Spleen (tissue), 13 donors: Measurements from ENCODE around the gene GID8. TPM values are rescaled to one million over a fixed set of nuclear protein-coding genes. Genes with fewer than 3 reads are reported as not detected.

Experiments
- DNase-seq: peaks from one replicate; pipeline ENCODE4 v3.0.0-alpha.2; 2020
- H3K27ac ChIP-seq, 8 donors: fragments of 200-600 bp; sonication (generic) in 7 of 8; 1 replicate in 4 of 8; 2 replicates in 4 of 8; pipeline versions ENCODE4 v1.5.0 to v1.8.0; 2016 to 2021; ENCODE audit warnings: inconsistent platforms in 4 of 8, mild to moderate bottlenecking in 4 of 8, moderate library complexity in 1 of 8
- H3K27me3 ChIP-seq, 7 donors: fragments of 200-600 bp; sonication (generic) in 6 of 7; replicated peaks in 1 of 7; 1 replicate in 4 of 7; 2 replicates in 3 of 7; pipeline versions ENCODE4 v1.5.0 to v1.8.0; 2016 to 2021; ENCODE audit warnings: inconsistent platforms in 3 of 7, mild to moderate bottlenecking in 1 of 7
- H3K36me3 ChIP-seq, 6 donors: fragments of 200-600 bp; sonication (generic) in 5 of 6; 1 replicate in 4 of 6; 2 replicates in 2 of 6; pipeline versions ENCODE4 v1.5.0 to v1.8.0; 2016 to 2021; ENCODE audit warnings: inconsistent platforms in 2 of 6
- H3K4me1 ChIP-seq, 6 donors: fragments of 200-600 bp; sonication (generic) in 5 of 6; 1 replicate in 3 of 6; 2 replicates in 3 of 6; pipeline versions ENCODE4 v1.5.0 to v1.8.0; 2016 to 2021; ENCODE audit warnings: inconsistent platforms in 3 of 6
- H3K4me3 ChIP-seq, 8 donors: fragments of 200-600 bp; sonication (generic) in 7 of 8; 1 replicate in 4 of 8; 2 replicates in 4 of 8; pipeline versions ENCODE4 v1.5.0 to v1.8.0; 2016 to 2021; ENCODE audit warnings: inconsistent platforms in 4 of 8, mild to moderate bottlenecking in 4 of 8, moderate library complexity in 2 of 8
- H3K9me3 ChIP-seq, 8 donors: fragments of 200-600 bp; sonication (generic) in 7 of 8; 1 replicate in 4 of 8; 2 replicates in 4 of 8; pipeline versions ENCODE4 v1.5.0 to v1.8.0; 2016 to 2021; ENCODE audit warnings: inconsistent platforms in 4 of 8
- CTCF ChIP-seq, 11 experiments: fragments of 200-600 bp in 7 of 11; fragments of 450-650 bp in 4 of 11; sonication (generic) in 4 of 11; IDR thresholded peaks in 8 of 11; conservative IDR thresholded peaks in 3 of 11; 1 replicate in 7 of 11; 2 replicates in 4 of 11; pipeline versions ENCODE4 v1.4.0 to v1.8.0; 2016 to 2021; ENCODE audit warnings: antibody characterized with exemption in 11 of 11, inconsistent platforms in 4 of 11, mild to moderate bottlenecking in 1 of 11
- POLR2A ChIP-seq, 3 donors: fragments of 450-650 bp; IDR thresholded peaks; one replicate each; pipeline ENCODE4 v1.5.1; 2017; ENCODE audit warnings: antibody characterized with exemption in 3 of 3, mild to moderate bottlenecking in 1 of 3
- POLR2AphosphoS5 ChIP-seq, 3 donors: sonication (generic); formaldehyde crosslinking; IDR thresholded peaks; one replicate each; pipeline ENCODE4 v1.5.1; 2017; ENCODE audit warnings: antibody characterized with exemption in 3 of 3
- WGBS, 5 donors: extraction: QIAGEN DNeasy Blood & Tissue Kit in 3 of 5; methylation state at CpG; one replicate each; pipeline versions ENCODE4 v1.1.5 to v1.1.7; 2013 to 2018; 5-methylcytosine and 5-hydroxymethylcytosine counted together
- intact Hi-C: fragments of 100-400 bp; cut with DNase I; formaldehyde crosslinking; loops from one replicate; pipeline ENCODE4 v1.15.0; 2023; ENCODE audit warnings: low total_unique reads
- long read RNA-seq, 2 donors: transcript quantifications; one replicate each; lab custom pipeline, GENCODE V29; 2026
- polyA plus RNA-seq, 3 donors: library from polyadenylated mRNA; stranded (reverse); fragments of 200-250 nt; gene quantifications; one replicate each; pipeline ENCODE4 v1.2.1, GENCODE V29; 2013
- total RNA-seq, 7 donors: library from RNA; depleted of rRNA in 3 of 7; stranded (reverse); fragments of >200 nt in 3 of 7; fragmentation: NEBNext Ultra II Directional in 4 of 7; extraction: Animal tissue kit (Norgen Biotek cat#: 25700) in 4 of 7; gene quantifications; one replicate each; pipeline versions ENCODE4 v1.1.0 to v1.2.1, GENCODE V29; 2016 to 2021
- donor health status: healthy with polysubstance abuse.
- donor health status: DM: no; HTN: no; CAD: no; lungs with moderate emphysema.
- donor health status: DM: no; HTN: no; CAD: no.
- donor health status: Bipolar disorder and iron deficiency.
- donor health status: healthy.
- donor health status: DM: no; HTN: no; CAD: no.
- donor health status: DM: yes; HTN: yes; CAD: no.

GID8 gene
- 10 to 100 TPM; 26.5 to 33.3 (median 29.6) TPM for total RNA-seq
- polyA plus RNA-seq, result 10 to 100 TPM in 2 of 3 donors, 1 to 10 TPM in 1; 9.7 to 12.9 (median 12.0) TPM
- long read RNA-seq, donor 1, full-length matches to known transcripts, result 13 of 13 reads
- long read RNA-seq, donor 1, partial matches to known transcripts, result 0 of 13 reads
- long read RNA-seq, donor 1, other reads (novel, unspliced or antisense), result 0 of 13 reads
- long read RNA-seq, donor 2, full-length matches to known transcripts, result 15 of 15 reads
- long read RNA-seq, donor 2, partial matches to known transcripts, result 0 of 15 reads
- long read RNA-seq, donor 2, other reads (novel, unspliced or antisense), result 0 of 15 reads

- 0 to 2% (median 1%) methylated on average over 18 to 79 of the region's 79 CpGs for WGBS, 5 donors
- TF ChIP-seq POLR2A (IDR thresholded peaks at IDR 0.05) (no peak), CTCF (IDR thresholded peaks at IDR 0.05 in 8 of 11, conservative IDR thresholded peaks at IDR 0.05 in 3 of 11) (peak in 1 of 11 experiments; percentile 3), POLR2AphosphoS5 (IDR thresholded peaks at IDR 0.05) (no peak)
- Histone ChIP-seq H3K9me3 (no peaks in the 10 kb centered on the region), H3K27me3 (no peaks in the 10 kb centered on the region), H3K4me3 (peak within 1 kb of the TSS; percentile 75 to 98 (median 96)), H3K4me1 (peaks cover 31 to 84% (median 67%) of the 10 kb centered on the region in 6 donors), H3K27ac (peak within 1 kb of the TSS; percentile 83 to 96 (median 94)), H3K36me3 (peaks cover 0 to 55% (median 26%) of the 10 kb centered on the region in 6 donors)
- DNase-seq, result peak; percentile 93
- intact Hi-C loops, result no loop called here
Observed at GRCh38 chr20:62938105-62938888, at the start of gene GID8. Gene GID8 (plus strand): TSS chr20:62938147. CDS start chr20:62941503, 3,356 bp downstream.

GRCh38 chr20:62888406-62888805 lies 49.5 kb upstream of the GID8 start:
- Histone ChIP-seq H3K27ac (no peak overlapping the region), H3K4me3 (no peak overlapping the region), H3K27me3 (no peaks in the 10 kb centered on the region), H3K9me3 (no peaks in the 10 kb centered on the region), H3K4me1 (peaks cover 0 to 17% (median 0%) of the 10 kb centered on the region in 6 donors), H3K36me3 (peaks cover 13 to 83% (median 78%) of the 10 kb centered on the region in 6 donors)
- DNase-seq, result no peak
- TF ChIP-seq CTCF (IDR thresholded peaks at IDR 0.05 in 8 of 11, conservative IDR thresholded peaks at IDR 0.05 in 3 of 11), result no peak
- TF ChIP-seq POLR2AphosphoS5 (IDR thresholded peaks at IDR 0.05), result peak; percentile 2 to 25 (median 24)
- intact Hi-C loops, result no loop called here
- WGBS, 5 donors, result 95 to 99% (median 96%) methylated on average over 12 to 16 of the region's 16 CpGs

- no peak for DNase-seq
- WGBS, 5 donors, result 92 to 97% (median 94%) methylated on average over 17 of the region's 17 CpGs
- H3K36me3 ChIP-seq, result peaks cover 13 to 88% (median 83%) of the 10 kb centered on the region in 6 donors
Observed at GRCh38 chr20:62888910-62889309, 49.0 kb upstream of the GID8 start.

More at GRCh38 chr20:62888910-62889309, 49.0 kb upstream of the GID8 start:
- intact Hi-C loops, result no loop called here
- TF ChIP-seq POLR2A (IDR thresholded peaks at IDR 0.05) (no peak), POLR2AphosphoS5 (IDR thresholded peaks at IDR 0.05) (peak in 1 of 3 donors; percentile 59), CTCF (IDR thresholded peaks at IDR 0.05 in 8 of 11, conservative IDR thresholded peaks at IDR 0.05 in 3 of 11) (no peak)
- H3K4me3 ChIP-seq, result no peak overlapping the region
- H3K9me3 ChIP-seq, result no peaks in the 10 kb centered on the region
- no peaks in the 10 kb centered on the region for H3K27me3 ChIP-seq
- no peak overlapping the region for H3K27ac ChIP-seq
- peaks cover 0 to 17% (median 0%) of the 10 kb centered on the region in 6 donors for H3K4me1 ChIP-seq
